Stimulated activated CD8-positive, alpha-beta memory T cell treated with anti-CD3 and anti-CD28 coated beads, Interleukin-7, amount 100 ng/mL, for 1 hour (primary cell): ENCODE results near the gene ATP8B4.

Experiments used
- DNase-seq, 2 donors: peaks; one replicate each; pipeline ENCODE4 v3.0.0-alpha.2; 2020; ENCODE audit warnings: low read depth in 2 of 2

ATP8B4 gene

GRCh38 chr15:49953421-49953820 is 165.6 kb downstream of the ATP8B4 start:
- DNase-seq: no peak

- no peak for DNase-seq
Measured at GRCh38 chr15:49946681-49947080, 172.4 kb downstream of the ATP8B4 start.

- DNase-seq: no peak
Measured at GRCh38 chr15:49934487-49934886, 184.5 kb downstream of the ATP8B4 start.

- DNase-seq: no peak
Measured at GRCh38 chr15:49927189-49927861, 191.7 kb downstream of the ATP8B4 start.

GRCh38 chr15:49926740-49927139 is 192.3 kb downstream of the ATP8B4 start:
- DNase-seq: no peak

- no peak for DNase-seq
Measured at GRCh38 chr15:49923671-49924070, 195.4 kb downstream of the ATP8B4 start.

GRCh38 chr15:49919034-49919433 is 200.0 kb downstream of the ATP8B4 start:
- no peak for DNase-seq

- no peak for DNase-seq
Measured at GRCh38 chr15:49918121-49918520, 200.9 kb downstream of the ATP8B4 start.

- DNase-seq: no peak
Measured at GRCh38 chr15:49916998-49917397, 202.0 kb downstream of the ATP8B4 start.

GRCh38 chr15:49915822-49916221 is 203.2 kb downstream of the ATP8B4 start:
- DNase-seq: no peak

GRCh38 chr15:49908933-49909295 is 210.1 kb downstream of the ATP8B4 start:
- DNase-seq: no peak

GRCh38 chr15:49908236-49908932 is 210.6 kb downstream of the ATP8B4 start:
- no peak for DNase-seq

GRCh38 chr15:49906966-49907365 is 212.1 kb downstream of the ATP8B4 start:
- no peak for DNase-seq

- no peak for DNase-seq
Measured at GRCh38 chr15:49905221-49905620, 213.8 kb downstream of the ATP8B4 start.

GRCh38 chr15:49904296-49904695 is 214.7 kb downstream of the ATP8B4 start:
- DNase-seq: no peak

- DNase-seq: no peak
Measured at GRCh38 chr15:49902685-49903501, 216.1 kb downstream of the ATP8B4 start.

- no peak for DNase-seq
Measured at GRCh38 chr15:49901996-49902684, 216.9 kb downstream of the ATP8B4 start.

GRCh38 chr15:49901321-49901720 is 217.7 kb downstream of the ATP8B4 start:
- no peak for DNase-seq

- DNase-seq: no peak
Measured at GRCh38 chr15:49900903-49901235, 218.2 kb downstream of the ATP8B4 start.

GRCh38 chr15:49900006-49900902 is 218.8 kb downstream of the ATP8B4 start:
- no peak for DNase-seq

- DNase-seq: no peak
Measured at GRCh38 chr15:49898575-49899283, 220.3 kb downstream of the ATP8B4 start.
